ENCODE measurements around the gene ARL8A.

The ARL8A gene

DNA sequence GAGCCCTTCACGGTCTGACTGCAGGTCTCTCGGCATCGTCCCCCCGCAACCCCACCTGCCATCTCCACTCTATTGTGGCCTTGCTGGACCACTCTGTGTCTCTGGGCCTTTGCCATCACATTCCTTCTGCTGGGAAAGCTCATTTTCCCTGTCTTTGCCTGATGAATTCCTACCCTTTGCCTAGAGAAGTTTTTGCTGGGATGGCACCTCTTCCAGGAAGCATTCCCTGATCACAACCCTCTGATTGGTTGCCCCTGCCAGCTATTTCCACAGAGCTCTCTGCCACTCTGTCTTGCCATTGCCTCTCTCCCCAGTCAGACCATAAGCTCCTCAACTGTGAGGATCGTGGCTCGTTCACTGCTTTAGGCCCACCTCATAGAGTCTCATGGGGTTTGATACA is 50.7 kb downstream of the ARL8A start:
- Mint-ChIP-seq H3K4me1 (ENCODE audit: low read depth in 2 of 2) (no peaks in the 10 kb centered on the region), H3K27ac (no peak overlapping the region), H3K4me3 (no peak overlapping the region), H3K27me3 (peaks cover 19 to 24% of the 10 kb centered on the region in 2 donors), H3K36me3 (ENCODE audit: insufficient read depth) (no peaks in the 10 kb centered on the region), H3K9me3 (no peaks in the 10 kb centered on the region)
- DNase-seq (no peak), ATAC-seq (replicated peaks) (no peak)

DNA sequence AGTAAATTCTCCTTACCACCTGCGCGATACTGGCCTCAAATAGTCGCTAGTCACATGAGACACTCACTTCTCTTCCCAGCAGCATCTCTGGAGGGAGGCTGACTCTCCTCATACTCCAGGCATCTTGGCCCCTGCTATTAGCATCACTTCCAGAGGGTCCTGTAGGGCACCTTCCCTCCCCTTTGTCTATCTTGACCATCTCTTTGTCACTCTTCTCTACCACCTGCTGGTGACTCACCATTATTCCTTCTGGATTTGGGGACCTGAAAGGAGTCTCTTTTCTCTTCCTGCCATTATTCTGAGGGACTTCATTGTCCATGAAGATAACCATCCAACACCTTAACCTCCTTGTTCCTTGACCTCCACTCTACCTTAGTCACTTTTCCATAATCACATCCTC is 53.5 kb downstream of the ARL8A start:
- H3K36me3 Mint-ChIP-seq (ENCODE audit: insufficient read depth) = no peaks in the 10 kb centered on the region
- H3K27ac Mint-ChIP-seq = no peak overlapping the region
- H3K4me3 Mint-ChIP-seq = no peak overlapping the region
- H3K4me1 Mint-ChIP-seq (ENCODE audit: low read depth in 2 of 2) = no peaks in the 10 kb centered on the region
- ATAC-seq (replicated peaks) (no peak), DNase-seq (no peak)
- peaks cover 19 to 46% of the 10 kb centered on the region in 2 donors for H3K27me3 Mint-ChIP-seq
- H3K9me3 Mint-ChIP-seq = no peaks in the 10 kb centered on the region

DNA sequence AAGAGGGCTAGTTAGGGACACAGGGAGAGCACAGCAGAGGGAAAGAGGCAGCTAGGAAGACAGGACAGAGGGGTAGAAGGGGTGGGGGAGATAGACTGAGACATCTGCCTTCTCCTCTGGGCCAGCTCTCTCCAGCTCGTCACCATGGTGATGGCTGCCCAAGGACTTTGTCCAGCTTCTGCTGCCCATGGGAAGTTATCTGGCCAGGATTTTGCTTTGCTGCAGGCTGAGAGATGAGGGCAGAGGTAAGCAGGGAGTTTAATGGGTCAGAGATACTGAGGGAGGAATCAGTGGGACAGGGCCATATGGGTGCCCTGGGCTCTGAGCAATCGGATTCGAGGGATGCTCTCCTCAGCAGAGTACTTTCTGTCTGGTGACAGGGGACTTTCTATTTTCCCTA is 56.3 kb downstream of the ARL8A start:
- no peak for DNase-seq
- Mint-ChIP-seq H3K27me3 (peaks cover 16 to 53% of the 10 kb centered on the region in 2 donors), H3K27ac (no peak overlapping the region), H3K36me3 (ENCODE audit: insufficient read depth) (no peaks in the 10 kb centered on the region), H3K4me1 (ENCODE audit: low read depth in 2 of 2) (no peaks in the 10 kb centered on the region), H3K9me3 (no peaks in the 10 kb centered on the region), H3K4me3 (no peak overlapping the region)
- ATAC-seq (replicated peaks) = no peak

DNA sequence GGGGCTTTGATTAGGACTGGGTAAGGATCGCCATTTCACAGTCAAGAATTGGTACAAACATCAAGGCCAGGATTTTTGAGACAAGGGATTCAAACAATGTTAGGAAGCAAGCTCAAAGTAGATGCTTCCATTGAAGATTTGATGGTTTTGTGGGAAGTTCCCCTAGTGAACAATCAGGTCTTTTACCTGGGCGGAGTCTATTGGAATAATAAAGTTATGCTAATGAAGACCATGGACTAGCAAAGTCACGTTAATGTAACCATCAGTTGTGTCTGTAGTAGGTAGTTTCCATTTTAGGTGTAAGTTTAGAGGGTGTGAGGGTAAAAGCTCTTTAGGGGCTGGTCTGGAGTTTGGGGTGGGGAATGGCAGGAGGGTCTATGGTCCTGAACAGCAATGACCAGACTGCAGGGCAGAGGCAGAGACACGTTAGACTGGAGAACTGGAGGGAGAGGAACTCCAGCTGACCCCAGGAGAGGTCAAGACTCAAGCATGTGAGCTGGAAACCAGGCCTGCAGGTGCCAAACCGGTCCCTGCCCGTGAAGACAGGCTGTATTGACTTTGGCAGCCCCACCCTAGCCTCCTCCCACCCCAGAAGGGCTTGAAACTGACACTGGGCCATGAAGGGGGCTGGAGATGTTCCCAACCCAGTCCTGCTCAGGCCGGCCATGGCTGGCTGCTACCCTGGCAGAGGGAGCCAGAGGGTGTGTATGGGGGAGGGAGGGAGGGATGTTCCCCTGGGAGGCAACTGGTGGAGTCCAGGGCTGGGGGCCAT is 57.8 kb downstream of the ARL8A start:
- no peaks in the 10 kb centered on the region for H3K36me3 Mint-ChIP-seq (ENCODE audit: insufficient read depth)
- H3K4me3 Mint-ChIP-seq = no peak overlapping the region
- no peaks in the 10 kb centered on the region for H3K9me3 Mint-ChIP-seq
- ATAC-seq (replicated peaks) = no peak
- H3K27me3 Mint-ChIP-seq = peaks cover 5 to 48% of the 10 kb centered on the region in 2 donors
- no peak for DNase-seq
- H3K4me1 Mint-ChIP-seq (ENCODE audit: low read depth in 2 of 2) = no peaks in the 10 kb centered on the region
- H3K27ac Mint-ChIP-seq = no peak overlapping the region

DNA sequence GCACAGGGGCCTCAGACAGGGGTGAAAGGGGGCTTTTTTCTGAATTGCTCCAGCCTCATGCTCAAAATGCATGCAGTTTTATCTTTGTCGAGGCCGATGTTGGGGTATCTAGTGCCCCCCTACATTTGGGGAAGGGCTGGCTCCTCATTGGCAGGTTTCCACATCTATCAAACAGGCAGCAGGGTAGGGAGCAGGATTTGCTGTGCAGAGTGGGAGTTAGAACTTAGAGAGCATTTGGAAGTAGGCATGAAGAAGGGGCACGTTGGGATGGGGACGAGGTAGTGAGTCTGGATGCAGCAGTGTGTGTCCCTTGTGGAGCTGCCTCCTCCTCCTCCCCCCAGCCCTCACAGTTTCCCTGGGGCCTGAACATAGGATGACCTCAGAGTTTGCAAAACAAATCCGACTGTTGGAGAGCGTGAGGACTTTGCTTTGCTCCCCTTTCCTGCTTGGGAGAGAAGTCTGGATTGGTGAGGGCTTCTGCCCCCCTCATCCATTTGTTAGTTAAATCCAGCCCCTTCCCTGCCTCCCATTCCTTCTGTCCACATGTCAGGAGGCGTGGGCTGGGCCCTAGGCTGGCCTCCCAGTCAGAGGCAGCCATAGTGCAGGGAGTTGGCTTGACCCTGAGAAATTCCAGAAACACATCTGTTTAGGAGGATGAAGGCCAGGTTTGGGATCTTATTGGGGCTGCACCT is 58.7 kb downstream of the ARL8A start:
- peaks cover 5 to 43% of the 10 kb centered on the region in 2 donors for H3K27me3 Mint-ChIP-seq
- no peak overlapping the region for H3K27ac Mint-ChIP-seq
- H3K4me1 Mint-ChIP-seq (ENCODE audit: low read depth in 2 of 2) = no peaks in the 10 kb centered on the region
- H3K9me3 Mint-ChIP-seq = no peaks in the 10 kb centered on the region
- DNase-seq (no peak), ATAC-seq (replicated peaks) (no peak)
- no peak overlapping the region for H3K4me3 Mint-ChIP-seq
- H3K36me3 Mint-ChIP-seq (ENCODE audit: insufficient read depth) = no peaks in the 10 kb centered on the region

DNA sequence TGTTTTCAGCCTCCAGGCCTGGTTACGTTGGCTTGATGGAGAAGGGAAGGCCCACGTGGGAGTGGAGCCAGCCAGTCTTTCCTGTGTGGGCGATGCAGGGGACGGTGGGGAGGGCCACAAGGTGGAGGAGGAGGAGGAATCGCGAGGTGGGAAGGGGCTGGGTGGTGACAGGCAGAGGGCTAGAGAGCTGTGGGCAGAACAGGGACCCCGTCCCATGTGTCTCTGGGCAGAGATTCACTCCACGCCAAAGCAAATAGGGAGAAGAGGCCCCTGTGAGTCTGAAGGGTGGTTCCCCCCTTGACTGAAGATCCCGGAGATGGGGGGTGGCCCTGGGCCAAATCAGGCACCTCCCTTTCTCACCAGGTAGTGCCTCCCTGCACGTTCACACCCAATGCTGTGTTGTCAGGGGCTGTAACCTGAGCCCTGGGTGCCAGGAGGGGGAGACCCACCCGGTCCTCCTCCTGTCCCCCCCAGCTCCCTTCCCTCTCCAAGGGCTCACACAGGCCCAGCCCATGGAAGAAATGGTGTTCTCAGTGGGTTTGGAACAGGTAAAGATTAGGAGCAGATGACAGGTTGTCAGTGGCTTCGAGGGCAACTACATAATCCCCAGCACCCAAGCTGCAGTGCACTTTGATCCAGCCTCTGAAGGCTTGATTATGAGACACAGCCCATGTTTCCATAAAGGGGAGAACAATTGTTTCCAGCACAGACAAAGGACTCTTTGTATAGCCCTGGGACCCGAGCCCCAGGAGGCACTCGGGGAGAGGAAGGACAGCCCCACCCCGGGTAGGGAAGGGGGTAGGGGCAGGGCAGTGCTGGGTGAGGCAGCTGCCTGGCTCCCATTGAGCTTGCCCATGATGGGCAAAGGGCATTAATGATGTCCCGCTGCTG is 59.5 kb downstream of the ARL8A start:
- H3K27ac Mint-ChIP-seq = no peak overlapping the region
- no peaks in the 10 kb centered on the region for H3K9me3 Mint-ChIP-seq
- ATAC-seq (replicated peaks) = no peak
- H3K4me3 Mint-ChIP-seq = no peak overlapping the region
- DNase-seq = no peak
- H3K27me3 Mint-ChIP-seq = peaks cover 5 to 41% of the 10 kb centered on the region in 2 donors
- H3K36me3 Mint-ChIP-seq (ENCODE audit: insufficient read depth) = no peaks in the 10 kb centered on the region
- no peaks in the 10 kb centered on the region for H3K4me1 Mint-ChIP-seq (ENCODE audit: low read depth in 2 of 2)
